Neural progenitor cell (in vitro differentiated cells): ENCODE results near the gene POLA2. TPM values are rescaled to one million over a fixed set of nuclear protein-coding genes. Genes with fewer than 3 reads are reported as not detected.

Source experiments
- DNase-seq: peaks from one replicate; pipeline ENCODE4 v3.0.0-alpha.2; 2016; ENCODE audit warnings: low spot score
- H2AFZ ChIP-seq: fragments of 200-600 bp; sonication (generic); replicated peaks from 2 replicates; pipeline ENCODE4 v1.6.1; 2016; ENCODE audit warnings: antibody characterized with exemption
- H3F3A ChIP-seq: fragments of 200-600 bp; sonication (generic); 2 replicates; pipeline ENCODE4 v1.6.1; 2016; ENCODE audit warnings: antibody characterized with exemption, low read depth
- H3K27ac ChIP-seq: fragments of 200-600 bp; sonication (generic); 2 replicates; pipeline ENCODE4 v1.5.1; 2016; ENCODE audit warnings: mild to moderate bottlenecking
- H3K27me3 ChIP-seq: fragments of 200-600 bp; sonication (generic); 2 replicates; pipeline ENCODE4 v1.6.1; 2016; ENCODE audit warnings: mild to moderate bottlenecking, moderate library complexity
- H3K36me3 ChIP-seq: fragments of 200-600 bp; sonication (generic); 2 replicates; pipeline ENCODE4 v1.5.1; 2016
- H3K4me1 ChIP-seq: fragments of 200-600 bp; sonication (generic); 2 replicates; pipeline ENCODE4 v1.6.1; 2016; ENCODE audit warnings: mixed run types
- H3K4me2 ChIP-seq: fragments of 200-600 bp; sonication (generic); 2 replicates; pipeline ENCODE4 v1.6.1; 2016
- H3K4me3 ChIP-seq: fragments of 200-600 bp; sonication (generic); 2 replicates; pipeline ENCODE4 v1.5.1; 2016
- H3K79me2 ChIP-seq: fragments of 200-600 bp; sonication (generic); 2 replicates; pipeline ENCODE4 v1.6.1; 2016; ENCODE audit warnings: low read depth
- H3K9ac ChIP-seq: fragments of 200-600 bp; sonication (generic); 2 replicates; pipeline ENCODE4 v1.6.1; 2016
- H3K9me3 ChIP-seq: fragments of 200-600 bp; sonication (generic); 2 replicates; pipeline ENCODE4 v1.5.1; 2016; ENCODE audit warnings: low read depth
- H4K20me1 ChIP-seq: fragments of 200-600 bp; sonication (generic); 2 replicates; pipeline ENCODE4 v1.6.1; 2016; ENCODE audit warnings: low read depth
- H3K27ac Mint-ChIP-seq: 3 replicates; pipeline ENCODE4 v1.8.0; 2021; ENCODE audit warnings: mixed read lengths
- H3K27me3 Mint-ChIP-seq: 2 replicates; pipeline ENCODE4 v1.8.0; 2022; ENCODE audit warnings: low read depth, mild to moderate bottlenecking, inconsistent platforms, moderate library complexity, mixed read lengths; ENCODE audit not compliant: insufficient read depth
- H3K36me3 Mint-ChIP-seq: 3 replicates; pipeline ENCODE4 v1.8.0; 2021; ENCODE audit warnings: mixed read lengths
- H3K4me1 Mint-ChIP-seq: 3 replicates; pipeline ENCODE4 v1.8.0; 2021; ENCODE audit warnings: mixed read lengths
- H3K4me3 Mint-ChIP-seq: 3 replicates; pipeline ENCODE4 v1.8.0; 2021; ENCODE audit warnings: mild to moderate bottlenecking, moderate library complexity, mixed read lengths
- H3K9me3 Mint-ChIP-seq: 3 replicates; pipeline ENCODE4 v1.8.0; 2020; ENCODE audit warnings: mixed read lengths
- EZH2 ChIP-seq: fragments of 200-600 bp; sonication (generic); IDR thresholded peaks from 2 replicates; pipeline ENCODE4 v1.6.1; 2017; ENCODE audit warnings: antibody characterized with exemption, mild to moderate bottlenecking, moderate library complexity
- EZH2phosphoT487 ChIP-seq: fragments of 200-600 bp; sonication (generic); IDR thresholded peaks from 2 replicates; pipeline ENCODE4 v1.6.1; 2017; ENCODE audit warnings: antibody characterized with exemption
- total RNA-seq: library from RNA; depleted of rRNA; stranded (reverse); fragments of >200 nt; gene quantifications from 2 replicates; pipeline ENCODE4 v1.2.3, GENCODE V29; 2015; ENCODE audit warnings: low replicate concordance
- TF ChIP-seq, protein P1 (sequence below): fragments of 200-600 bp; sonication (generic); IDR thresholded peaks from 2 replicates; pipeline ENCODE4 v1.5.1; 2017; ENCODE audit warnings: antibody characterized with exemption, mild to moderate bottlenecking

POLA2 gene
- total RNA-seq, 1 donor from 2014 or later: 33.3 TPM

DNA sequence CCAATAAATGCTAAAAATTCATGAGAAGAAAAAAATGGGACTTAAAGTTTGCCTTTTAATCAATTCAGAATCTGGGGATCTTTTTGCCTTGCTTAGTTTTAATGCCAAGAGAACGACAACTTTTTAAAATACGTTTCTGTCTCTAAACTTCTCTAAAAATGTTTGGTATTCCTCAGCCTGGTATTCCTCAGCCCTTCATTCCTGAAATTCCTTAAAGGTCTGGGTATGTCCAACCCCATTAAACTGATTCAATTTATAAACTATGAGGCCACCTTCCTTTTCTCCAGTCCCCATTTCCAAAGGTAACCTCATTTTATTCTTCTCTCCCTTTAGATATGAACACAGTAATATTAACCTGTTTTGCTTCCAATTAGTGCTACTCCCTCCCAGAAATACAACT, 16.6 kb downstream of the POLA2 start:
- Mint-ChIP-seq H3K27ac (no peak overlapping the region), H3K4me3 (no peak overlapping the region), H3K9me3 (no peaks in the 10 kb centered on the region), H3K4me1 (peaks cover 7% of the 10 kb centered on the region), H3K36me3 (peaks cover 28% of the 10 kb centered on the region), H3K27me3 (no peaks in the 10 kb centered on the region)
- no peak overlapping the region for H3K9ac ChIP-seq
- no peak for DNase-seq
- H2AFZ ChIP-seq: no peak overlapping the region
- H4K20me1 ChIP-seq: no peaks in the 10 kb centered on the region
- H3K27me3 ChIP-seq: no peaks in the 10 kb centered on the region
- TF ChIP-seq EZH2phosphoT487 (no peak), EZH2 (no peak)
- TF ChIP-seq, protein P1, sequence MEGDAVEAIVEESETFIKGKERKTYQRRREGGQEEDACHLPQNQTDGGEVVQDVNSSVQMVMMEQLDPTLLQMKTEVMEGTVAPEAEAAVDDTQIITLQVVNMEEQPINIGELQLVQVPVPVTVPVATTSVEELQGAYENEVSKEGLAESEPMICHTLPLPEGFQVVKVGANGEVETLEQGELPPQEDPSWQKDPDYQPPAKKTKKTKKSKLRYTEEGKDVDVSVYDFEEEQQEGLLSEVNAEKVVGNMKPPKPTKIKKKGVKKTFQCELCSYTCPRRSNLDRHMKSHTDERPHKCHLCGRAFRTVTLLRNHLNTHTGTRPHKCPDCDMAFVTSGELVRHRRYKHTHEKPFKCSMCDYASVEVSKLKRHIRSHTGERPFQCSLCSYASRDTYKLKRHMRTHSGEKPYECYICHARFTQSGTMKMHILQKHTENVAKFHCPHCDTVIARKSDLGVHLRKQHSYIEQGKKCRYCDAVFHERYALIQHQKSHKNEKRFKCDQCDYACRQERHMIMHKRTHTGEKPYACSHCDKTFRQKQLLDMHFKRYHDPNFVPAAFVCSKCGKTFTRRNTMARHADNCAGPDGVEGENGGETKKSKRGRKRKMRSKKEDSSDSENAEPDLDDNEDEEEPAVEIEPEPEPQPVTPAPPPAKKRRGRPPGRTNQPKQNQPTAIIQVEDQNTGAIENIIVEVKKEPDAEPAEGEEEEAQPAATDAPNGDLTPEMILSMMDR: no peak
- H3K4me3 ChIP-seq: no peak overlapping the region
- peaks cover 15% of the 10 kb centered on the region for H3K36me3 ChIP-seq
- H3K4me2 ChIP-seq: no peak overlapping the region
- H3K9me3 ChIP-seq: no peaks in the 10 kb centered on the region
- no peaks in the 10 kb centered on the region for H3K79me2 ChIP-seq
- peaks cover 15% of the 10 kb centered on the region for H3F3A ChIP-seq
- no peak overlapping the region for H3K27ac ChIP-seq
- no peaks in the 10 kb centered on the region for H3K4me1 ChIP-seq

DNA sequence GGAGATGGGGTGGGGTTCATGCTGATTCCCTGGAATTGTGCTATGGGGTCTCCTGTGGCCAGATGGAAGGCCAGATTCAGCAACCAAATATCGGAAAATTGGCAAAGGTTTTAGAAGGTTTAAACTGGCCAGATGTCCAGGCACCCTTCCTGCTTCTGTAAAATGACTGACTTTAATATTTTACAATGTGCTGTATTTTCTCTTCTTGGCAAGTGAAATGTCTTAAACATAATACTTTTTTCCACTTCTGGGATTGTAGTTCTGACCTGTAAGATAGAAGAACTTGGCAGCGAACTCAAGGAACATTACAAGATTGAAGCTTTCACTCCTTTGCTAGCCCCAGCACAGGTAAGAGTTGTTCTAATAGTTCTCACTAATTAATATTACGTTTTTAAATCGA, 17.5 kb downstream of the POLA2 start:
- Mint-ChIP-seq H3K27ac (no peak overlapping the region), H3K4me3 (no peak overlapping the region), H3K27me3 (no peaks in the 10 kb centered on the region), H3K9me3 (no peaks in the 10 kb centered on the region), H3K36me3 (peaks cover 28% of the 10 kb centered on the region), H3K4me1 (peaks cover 7% of the 10 kb centered on the region)
- no peaks in the 10 kb centered on the region for H3K27me3 ChIP-seq
- H3K36me3 ChIP-seq: peaks cover 15% of the 10 kb centered on the region
- TF ChIP-seq EZH2 (no peak), EZH2phosphoT487 (no peak)
- TF ChIP-seq, protein P1: no peak
- no peak for DNase-seq
- H2AFZ ChIP-seq: no peak overlapping the region
- H3F3A ChIP-seq: peaks cover 7% of the 10 kb centered on the region
- H3K4me3 ChIP-seq: no peak overlapping the region
- H4K20me1 ChIP-seq: no peaks in the 10 kb centered on the region
- H3K79me2 ChIP-seq: no peaks in the 10 kb centered on the region
- H3K9me3 ChIP-seq: no peaks in the 10 kb centered on the region
- no peak overlapping the region for H3K4me2 ChIP-seq
- no peaks in the 10 kb centered on the region for H3K4me1 ChIP-seq
- H3K9ac ChIP-seq: no peak overlapping the region
- no peak overlapping the region for H3K27ac ChIP-seq

DNA sequence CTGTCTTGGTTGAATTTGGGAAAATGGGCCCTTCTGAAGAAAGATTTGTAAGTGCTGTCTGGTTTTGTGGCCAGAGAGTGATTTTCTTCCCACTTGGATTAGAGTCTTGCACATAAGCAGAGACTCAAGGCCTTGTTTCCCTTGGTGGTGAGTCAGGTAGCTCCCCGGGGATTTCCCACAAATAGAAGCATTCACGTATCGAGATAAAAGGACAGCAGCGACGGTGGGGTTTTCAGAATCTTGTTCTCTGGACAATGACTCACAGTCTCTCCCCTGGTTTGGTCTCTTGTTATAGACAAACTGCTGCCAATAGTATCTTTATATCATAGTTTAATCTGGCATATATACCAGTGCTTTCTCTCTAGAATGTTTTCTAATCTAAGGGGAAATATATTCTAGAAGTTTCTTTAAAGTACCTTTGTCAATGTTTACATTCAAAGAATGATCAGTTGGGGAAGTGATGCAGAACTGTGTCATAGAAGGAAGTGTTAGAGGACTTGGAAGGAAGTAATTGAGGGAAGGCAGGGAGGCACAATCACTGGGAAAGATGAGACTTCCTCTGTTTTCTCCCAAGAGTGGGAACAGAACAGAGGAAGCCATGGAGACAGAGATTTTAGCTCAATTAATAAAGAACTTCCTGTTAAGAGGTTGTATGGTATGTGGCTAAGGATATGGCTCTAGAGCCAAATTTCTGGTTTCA, 18.1 kb downstream of the POLA2 start:
- TF ChIP-seq EZH2 (no peak), EZH2phosphoT487 (no peak)
- TF ChIP-seq, protein P1: no peak
- no peaks in the 10 kb centered on the region for H4K20me1 ChIP-seq
- no peak overlapping the region for H3K4me2 ChIP-seq
- no peak overlapping the region for H3K27ac ChIP-seq
- no peak overlapping the region for H3K9ac ChIP-seq
- H3K9me3 Mint-ChIP-seq: no peaks in the 10 kb centered on the region
- no peak for DNase-seq
- H3K27me3 Mint-ChIP-seq: no peaks in the 10 kb centered on the region
- H2AFZ ChIP-seq: no peak overlapping the region
- no peak overlapping the region for H3K4me3 Mint-ChIP-seq
- H3F3A ChIP-seq: peaks cover under 1% of the 10 kb centered on the region
- H3K79me2 ChIP-seq: no peaks in the 10 kb centered on the region
- H3K27me3 ChIP-seq: no peaks in the 10 kb centered on the region
- peaks cover 7% of the 10 kb centered on the region for H3K4me1 Mint-ChIP-seq
- H3K27ac Mint-ChIP-seq: no peak overlapping the region
- no peaks in the 10 kb centered on the region for H3K4me1 ChIP-seq
- peaks cover 28% of the 10 kb centered on the region for H3K36me3 Mint-ChIP-seq
- H3K36me3 ChIP-seq: peaks cover 15% of the 10 kb centered on the region
- H3K4me3 ChIP-seq: no peak overlapping the region
- H3K9me3 ChIP-seq: no peaks in the 10 kb centered on the region
